Measurements from ENCODE around the gene BEST2.
"Not testable (repeated sequence)": the region's sequence is repeated elsewhere in the genome, so short reads cannot be mapped to it uniquely, and the experiment has no call there.

The BEST2 gene

DNA sequence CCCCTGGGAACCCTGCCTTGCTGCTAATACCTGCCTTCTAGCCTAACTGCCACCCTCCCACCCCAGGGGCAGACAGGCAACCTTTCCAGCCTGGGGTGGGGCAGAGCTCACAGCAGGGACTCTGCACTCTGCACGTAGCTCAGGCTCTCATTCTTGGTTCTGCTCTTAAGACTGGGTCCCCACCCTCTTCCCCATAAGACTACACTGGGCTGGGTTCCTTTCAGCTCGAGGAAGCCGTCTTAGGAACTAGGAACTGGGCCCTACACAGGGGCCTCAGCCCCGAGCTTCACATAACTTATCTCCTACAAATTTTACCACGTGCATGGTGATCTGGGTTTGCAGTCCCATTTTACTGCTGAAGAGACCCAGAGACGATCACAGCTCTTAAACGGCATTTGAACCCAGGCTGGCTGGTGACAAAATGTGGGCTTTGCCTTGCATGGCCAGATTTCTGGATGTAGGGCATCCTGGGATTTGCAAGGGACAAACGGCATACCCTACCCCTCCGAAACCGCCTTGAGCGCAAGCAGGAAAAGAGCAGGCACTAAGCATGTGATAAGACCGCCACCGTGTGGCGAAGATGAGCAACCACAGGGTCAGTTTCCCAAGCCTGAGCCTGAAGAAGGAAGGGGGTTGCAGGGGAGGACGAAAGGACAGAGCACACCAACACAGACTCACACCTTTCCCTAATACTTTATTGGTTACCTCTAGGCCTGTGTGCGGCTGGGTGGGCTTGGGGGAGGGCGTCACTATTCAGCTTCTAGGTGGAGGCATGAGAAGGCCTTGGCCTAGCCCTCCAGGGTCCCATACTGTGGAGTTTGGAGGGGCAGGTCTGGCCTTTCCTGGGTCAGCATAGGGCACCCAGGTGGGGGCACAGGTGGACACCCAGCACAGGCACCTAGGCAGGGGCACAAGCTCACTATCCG, 44.8 kb downstream of the BEST2 start:
- Histone ChIP-seq H3K27ac (no peak overlapping the region), H3K4me2 (peak overlapping the region; percentile 53), H2AFZ (ENCODE audit: low read depth) (peak overlapping the region; percentile 66; the same call in 1 of the 2 replicates), H3K79me2 (ENCODE audit: insufficient read depth, low read depth) (peaks cover 19% of the 10 kb centered on the region), H3K4me1 (ENCODE audit: low read depth, poor library complexity, severe bottlenecking) (peaks cover 22% of the 10 kb centered on the region), H3K27me3 (ENCODE audit: insufficient read depth, low read depth) (peaks cover 1% of the 10 kb centered on the region; the same call in 1 of the 2 replicates), H3K9ac (no peak overlapping the region), H3K4me3 (IDR thresholded peaks at IDR 0.05; ENCODE audit: insufficient read depth, low read depth, low read length) (no peak overlapping the region), H4K20me1 (ENCODE audit: insufficient read depth) (no peaks in the 10 kb centered on the region), H3K36me3 (ENCODE audit: insufficient read depth) (no peaks in the 10 kb centered on the region)
- TF ChIP-seq, protein P1, sequence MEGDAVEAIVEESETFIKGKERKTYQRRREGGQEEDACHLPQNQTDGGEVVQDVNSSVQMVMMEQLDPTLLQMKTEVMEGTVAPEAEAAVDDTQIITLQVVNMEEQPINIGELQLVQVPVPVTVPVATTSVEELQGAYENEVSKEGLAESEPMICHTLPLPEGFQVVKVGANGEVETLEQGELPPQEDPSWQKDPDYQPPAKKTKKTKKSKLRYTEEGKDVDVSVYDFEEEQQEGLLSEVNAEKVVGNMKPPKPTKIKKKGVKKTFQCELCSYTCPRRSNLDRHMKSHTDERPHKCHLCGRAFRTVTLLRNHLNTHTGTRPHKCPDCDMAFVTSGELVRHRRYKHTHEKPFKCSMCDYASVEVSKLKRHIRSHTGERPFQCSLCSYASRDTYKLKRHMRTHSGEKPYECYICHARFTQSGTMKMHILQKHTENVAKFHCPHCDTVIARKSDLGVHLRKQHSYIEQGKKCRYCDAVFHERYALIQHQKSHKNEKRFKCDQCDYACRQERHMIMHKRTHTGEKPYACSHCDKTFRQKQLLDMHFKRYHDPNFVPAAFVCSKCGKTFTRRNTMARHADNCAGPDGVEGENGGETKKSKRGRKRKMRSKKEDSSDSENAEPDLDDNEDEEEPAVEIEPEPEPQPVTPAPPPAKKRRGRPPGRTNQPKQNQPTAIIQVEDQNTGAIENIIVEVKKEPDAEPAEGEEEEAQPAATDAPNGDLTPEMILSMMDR (conservative IDR thresholded peaks at IDR 0.05; ENCODE audit: low read depth, low read length): peak; percentile 89

DNA sequence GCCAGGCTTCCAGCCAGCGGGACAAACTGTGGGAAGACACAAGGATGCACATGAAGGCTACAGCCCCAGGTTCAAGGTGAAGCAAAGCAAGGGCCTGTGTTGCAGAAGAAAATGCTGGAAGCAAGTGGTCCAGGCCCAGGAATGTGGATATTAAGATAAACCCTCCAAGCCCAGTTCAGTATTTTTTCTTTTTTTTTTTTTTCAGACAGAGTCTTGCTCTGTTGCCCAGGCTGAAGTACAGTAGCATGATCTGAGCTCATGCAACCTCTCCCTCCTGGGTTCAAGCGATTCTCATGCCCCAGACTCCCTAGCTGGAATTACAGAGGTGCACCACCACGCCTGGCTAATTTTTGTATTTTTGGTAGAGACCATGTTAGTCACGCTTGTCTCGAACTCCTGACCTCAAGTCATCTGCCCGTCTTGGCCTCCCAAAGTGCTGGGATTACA, 45.6 kb downstream of the BEST2 start:
- no peaks in the 10 kb centered on the region for H3K36me3 ChIP-seq (ENCODE audit: insufficient read depth)
- H4K20me1 ChIP-seq (ENCODE audit: insufficient read depth): no peaks in the 10 kb centered on the region
- H3K27me3 ChIP-seq (ENCODE audit: insufficient read depth, low read depth): peaks cover 7% of the 10 kb centered on the region
- H2AFZ ChIP-seq (ENCODE audit: low read depth): no peak overlapping the region
- no peak overlapping the region for H3K4me3 ChIP-seq (IDR thresholded peaks at IDR 0.05; ENCODE audit: insufficient read depth, low read depth, low read length)
- H3K9ac ChIP-seq: no peak overlapping the region
- peaks cover 22% of the 10 kb centered on the region for H3K4me1 ChIP-seq (ENCODE audit: low read depth, poor library complexity, severe bottlenecking)
- TF ChIP-seq, protein P1 (conservative IDR thresholded peaks at IDR 0.05; ENCODE audit: low read depth, low read length): no peak
- H3K27ac ChIP-seq: no peak overlapping the region
- H3K79me2 ChIP-seq (ENCODE audit: insufficient read depth, low read depth): peaks cover 12% of the 10 kb centered on the region
- H3K4me2 ChIP-seq: no peak overlapping the region

GRCh38 chr19:12797607-12798006, 46.0 kb downstream of the BEST2 start:
- H3K9ac ChIP-seq; H3K4me2 ChIP-seq; H3K36me3 ChIP-seq (ENCODE audit: insufficient read depth); H3K79me2 ChIP-seq (ENCODE audit: insufficient read depth, low read depth); H4K20me1 ChIP-seq (ENCODE audit: insufficient read depth); H2AFZ ChIP-seq (ENCODE audit: low read depth); H3K4me3 ChIP-seq (IDR thresholded peaks at IDR 0.05; ENCODE audit: insufficient read depth, low read depth, low read length); H3K27ac ChIP-seq: not testable (repeated sequence)
- H3K4me1 ChIP-seq (ENCODE audit: low read depth, poor library complexity, severe bottlenecking): peaks cover 22% of the 10 kb centered on the region
- H3K27me3 ChIP-seq (ENCODE audit: insufficient read depth, low read depth): peaks cover 10% of the 10 kb centered on the region

DNA sequence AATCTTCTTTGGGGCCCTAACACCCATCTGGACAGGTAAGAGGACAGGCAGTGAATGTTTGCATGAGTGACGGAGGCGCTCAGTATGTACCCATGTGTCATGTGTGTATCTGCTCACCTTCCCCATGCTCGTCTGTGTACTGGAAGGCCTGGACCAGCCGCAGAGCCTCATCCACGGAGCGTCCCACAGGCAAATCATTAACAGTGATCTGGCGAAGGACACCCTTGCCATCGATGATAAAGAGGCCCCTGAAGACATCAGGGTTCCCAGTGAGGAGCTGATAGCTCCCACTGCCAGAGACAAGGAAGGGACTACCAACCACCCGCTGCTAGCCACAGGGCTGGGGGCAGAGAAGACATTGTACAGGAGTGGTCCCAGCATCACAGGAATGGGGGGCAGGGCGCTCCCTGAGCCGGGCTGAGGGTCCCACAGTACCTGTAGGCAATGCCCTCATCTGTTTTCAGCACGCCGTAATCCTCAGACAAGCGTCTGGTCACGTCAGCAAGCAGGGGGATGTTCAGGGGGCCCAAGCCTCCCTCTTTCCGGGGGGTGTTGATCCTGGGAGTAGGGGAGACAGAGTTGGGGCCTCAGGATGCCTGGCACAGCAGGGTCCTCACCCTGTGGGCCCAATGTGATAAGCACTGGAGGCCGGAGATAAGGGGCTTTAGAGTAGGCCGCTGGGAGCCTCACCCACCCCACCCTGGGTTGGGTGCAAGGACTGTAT, 48.3 kb downstream of the BEST2 start:
- H3K27me3 ChIP-seq (ENCODE audit: insufficient read depth, low read depth): peaks cover 13% of the 10 kb centered on the region
- H3K4me3 ChIP-seq (IDR thresholded peaks at IDR 0.05; ENCODE audit: insufficient read depth, low read depth, low read length): no peak overlapping the region

More for the DNA sequence above, 48.3 kb downstream of the BEST2 start:
- no peaks in the 10 kb centered on the region for H3K36me3 ChIP-seq (ENCODE audit: insufficient read depth)
- H3K27ac ChIP-seq: no peak overlapping the region
- H3K9ac ChIP-seq: no peak overlapping the region
- H4K20me1 ChIP-seq (ENCODE audit: insufficient read depth): no peaks in the 10 kb centered on the region
- TF ChIP-seq, protein P1 (conservative IDR thresholded peaks at IDR 0.05; ENCODE audit: low read depth, low read length): no peak
- no peaks in the 10 kb centered on the region for H3K79me2 ChIP-seq (ENCODE audit: insufficient read depth, low read depth)
- H3K4me1 ChIP-seq (ENCODE audit: low read depth, poor library complexity, severe bottlenecking): peaks cover 11% of the 10 kb centered on the region
- no peak overlapping the region for H3K4me2 ChIP-seq
- H2AFZ ChIP-seq (ENCODE audit: low read depth): no peak overlapping the region
